Uterus (tissue), 2 donors: ENCODE data around the gene BRAT1.

Experiments
- POLR2A ChIP-seq, 2 donors: fragments of 450-650 bp; IDR thresholded peaks; one replicate each; pipeline ENCODE4 v1.6.1; 2016; ENCODE audit warnings: antibody characterized with exemption in 2 of 2, mild to moderate bottlenecking in 1 of 2, moderate library complexity in 1 of 2
- TF ChIP-seq, protein P1 (sequence below), 4 experiments: fragments of 200-600 bp in 2 of 4; fragments of 450-650 bp in 2 of 4; sonication (generic) in 2 of 4; IDR thresholded peaks; one replicate each; pipeline ENCODE4 v1.5.1; 2016 to 2019; ENCODE audit warnings: antibody characterized with exemption in 4 of 4, mild to moderate bottlenecking in 2 of 4, moderate library complexity in 1 of 4

DNA sequence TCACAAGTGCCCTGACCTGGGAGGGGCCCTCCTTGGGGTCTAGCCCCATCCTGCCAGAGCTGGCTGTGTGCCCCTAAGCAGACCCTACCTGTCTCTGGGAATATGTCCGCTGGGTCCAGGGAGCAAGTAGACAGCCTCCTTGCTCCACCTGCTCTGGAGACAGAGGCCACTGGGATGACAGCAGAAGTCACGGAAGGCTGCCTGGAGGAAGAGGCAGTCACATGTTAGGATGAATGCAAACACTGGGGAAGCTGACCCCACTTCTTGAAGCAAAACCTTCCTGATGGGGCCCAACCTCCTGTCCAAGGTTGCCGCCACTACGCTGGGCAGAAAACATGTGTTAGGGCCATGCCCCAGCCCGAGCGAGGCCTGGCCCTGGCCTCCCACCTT lies 47.4 kb downstream of the BRAT1 start:
- TF ChIP-seq, protein P1, sequence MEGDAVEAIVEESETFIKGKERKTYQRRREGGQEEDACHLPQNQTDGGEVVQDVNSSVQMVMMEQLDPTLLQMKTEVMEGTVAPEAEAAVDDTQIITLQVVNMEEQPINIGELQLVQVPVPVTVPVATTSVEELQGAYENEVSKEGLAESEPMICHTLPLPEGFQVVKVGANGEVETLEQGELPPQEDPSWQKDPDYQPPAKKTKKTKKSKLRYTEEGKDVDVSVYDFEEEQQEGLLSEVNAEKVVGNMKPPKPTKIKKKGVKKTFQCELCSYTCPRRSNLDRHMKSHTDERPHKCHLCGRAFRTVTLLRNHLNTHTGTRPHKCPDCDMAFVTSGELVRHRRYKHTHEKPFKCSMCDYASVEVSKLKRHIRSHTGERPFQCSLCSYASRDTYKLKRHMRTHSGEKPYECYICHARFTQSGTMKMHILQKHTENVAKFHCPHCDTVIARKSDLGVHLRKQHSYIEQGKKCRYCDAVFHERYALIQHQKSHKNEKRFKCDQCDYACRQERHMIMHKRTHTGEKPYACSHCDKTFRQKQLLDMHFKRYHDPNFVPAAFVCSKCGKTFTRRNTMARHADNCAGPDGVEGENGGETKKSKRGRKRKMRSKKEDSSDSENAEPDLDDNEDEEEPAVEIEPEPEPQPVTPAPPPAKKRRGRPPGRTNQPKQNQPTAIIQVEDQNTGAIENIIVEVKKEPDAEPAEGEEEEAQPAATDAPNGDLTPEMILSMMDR (IDR thresholded peaks at IDR 0.05), result no peak
- no peak for TF ChIP-seq POLR2A (IDR thresholded peaks at IDR 0.05)
